Measurements from ENCODE around the gene FGF12. TPM values are rescaled to one million over a fixed set of nuclear protein-coding genes. Genes with fewer than 3 reads are reported as not detected.

Gene FGF12
- total RNA-seq, 2 donors from 2014 or later, result 1.5 TPM; not detected in 1

DNA sequence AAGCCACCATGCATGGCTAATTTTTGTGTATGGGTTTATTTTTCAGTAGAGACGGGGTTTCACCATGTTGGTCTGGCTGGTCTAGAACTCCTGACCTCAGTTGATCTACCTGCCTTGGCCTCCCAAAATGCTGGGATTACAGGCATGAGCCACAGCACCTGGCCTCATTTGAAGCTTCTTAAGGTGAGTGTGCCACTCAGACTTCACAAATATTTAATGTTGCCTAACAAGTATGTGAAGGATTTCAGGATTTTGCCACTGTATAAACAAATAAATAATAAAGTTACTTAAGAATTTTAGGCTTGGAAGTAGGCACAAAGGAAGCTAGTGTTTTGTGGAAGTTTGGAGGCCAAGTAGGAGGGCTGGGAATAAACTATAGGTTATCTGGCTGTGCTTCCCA, 73.5 kb downstream of the FGF12 start:
- ATAC-seq (ENCODE audit: insufficient number of reproducible peaks, low FRiP score, low read depth) (no peak), DNase-seq (ENCODE audit: low spot score) (no peak)
- no peaks in the 10 kb centered on the region for H3K9me3 ChIP-seq
- H3K36me3 ChIP-seq, result no peaks in the 10 kb centered on the region
- no peak overlapping the region for H3K4me3 ChIP-seq
- H3K27ac ChIP-seq, result no peak overlapping the region
- no peaks in the 10 kb centered on the region for H3K27me3 ChIP-seq (replicated peaks; ENCODE audit: insufficient read depth)
- H3K4me1 ChIP-seq (ENCODE audit: control insufficient read depth in 1 of 2, low read depth in 2 of 2), result no peaks in the 10 kb centered on the region
- TF ChIP-seq, protein P1, sequence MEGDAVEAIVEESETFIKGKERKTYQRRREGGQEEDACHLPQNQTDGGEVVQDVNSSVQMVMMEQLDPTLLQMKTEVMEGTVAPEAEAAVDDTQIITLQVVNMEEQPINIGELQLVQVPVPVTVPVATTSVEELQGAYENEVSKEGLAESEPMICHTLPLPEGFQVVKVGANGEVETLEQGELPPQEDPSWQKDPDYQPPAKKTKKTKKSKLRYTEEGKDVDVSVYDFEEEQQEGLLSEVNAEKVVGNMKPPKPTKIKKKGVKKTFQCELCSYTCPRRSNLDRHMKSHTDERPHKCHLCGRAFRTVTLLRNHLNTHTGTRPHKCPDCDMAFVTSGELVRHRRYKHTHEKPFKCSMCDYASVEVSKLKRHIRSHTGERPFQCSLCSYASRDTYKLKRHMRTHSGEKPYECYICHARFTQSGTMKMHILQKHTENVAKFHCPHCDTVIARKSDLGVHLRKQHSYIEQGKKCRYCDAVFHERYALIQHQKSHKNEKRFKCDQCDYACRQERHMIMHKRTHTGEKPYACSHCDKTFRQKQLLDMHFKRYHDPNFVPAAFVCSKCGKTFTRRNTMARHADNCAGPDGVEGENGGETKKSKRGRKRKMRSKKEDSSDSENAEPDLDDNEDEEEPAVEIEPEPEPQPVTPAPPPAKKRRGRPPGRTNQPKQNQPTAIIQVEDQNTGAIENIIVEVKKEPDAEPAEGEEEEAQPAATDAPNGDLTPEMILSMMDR (IDR thresholded peaks at IDR 0.05), result no peak

- H3K27ac ChIP-seq, result no peak overlapping the region
- no peaks in the 10 kb centered on the region for H3K27me3 ChIP-seq (replicated peaks; ENCODE audit: insufficient read depth)
- no peaks in the 10 kb centered on the region for H3K9me3 ChIP-seq
- TF ChIP-seq, protein P1 (IDR thresholded peaks at IDR 0.05), result no peak
- H3K4me1 ChIP-seq (ENCODE audit: control insufficient read depth in 1 of 2, low read depth in 2 of 2), result no peaks in the 10 kb centered on the region
- DNase-seq (ENCODE audit: low spot score), result no peak
- no peak for ATAC-seq (ENCODE audit: insufficient number of reproducible peaks, low FRiP score, low read depth)
- H3K4me3 ChIP-seq, result no peak overlapping the region
- no peaks in the 10 kb centered on the region for H3K36me3 ChIP-seq
These were observed 74.6 kb downstream of the FGF12 start for GRCh38 chr3:192652727-192653126.

- no peaks in the 10 kb centered on the region for H3K9me3 ChIP-seq
- TF ChIP-seq, protein P1 (IDR thresholded peaks at IDR 0.05), result no peak
- H3K36me3 ChIP-seq, result no peaks in the 10 kb centered on the region
- DNase-seq (ENCODE audit: low spot score) (no peak), ATAC-seq (ENCODE audit: insufficient number of reproducible peaks, low FRiP score, low read depth) (no peak)
- no peaks in the 10 kb centered on the region for H3K4me1 ChIP-seq (ENCODE audit: control insufficient read depth in 1 of 2, low read depth in 2 of 2)
- no peak overlapping the region for H3K27ac ChIP-seq
- no peaks in the 10 kb centered on the region for H3K27me3 ChIP-seq (replicated peaks; ENCODE audit: insufficient read depth)
- no peak overlapping the region for H3K4me3 ChIP-seq
These were observed 75.4 kb downstream of the FGF12 start for GRCh38 chr3:192651836-192652512.

DNA sequence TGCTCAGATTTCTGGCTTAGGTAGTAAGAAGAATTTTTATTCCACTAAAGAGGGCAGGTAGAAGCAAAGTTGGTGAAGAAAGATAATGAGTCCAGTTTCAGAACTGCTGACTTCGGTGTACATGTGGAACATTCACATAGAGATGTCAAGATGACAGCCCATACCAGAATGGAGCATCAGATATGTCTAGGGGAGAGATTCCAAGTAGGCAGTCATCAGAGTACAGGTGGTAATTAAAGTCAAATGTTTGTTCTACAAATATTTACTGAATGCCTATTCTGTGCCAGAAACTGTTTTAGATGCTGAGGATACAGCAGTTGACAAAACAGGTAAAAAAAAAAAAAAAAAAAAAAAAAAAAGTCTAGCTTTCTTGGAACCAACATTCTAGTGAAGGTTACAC, 81.9 kb downstream of the FGF12 start:
- Histone ChIP-seq H3K4me3 (no peak overlapping the region), H3K4me1 (ENCODE audit: control insufficient read depth in 1 of 2, low read depth in 2 of 2) (no peaks in the 10 kb centered on the region), H3K27ac (no peak overlapping the region), H3K27me3 (replicated peaks; ENCODE audit: insufficient read depth) (no peaks in the 10 kb centered on the region), H3K9me3 (no peaks in the 10 kb centered on the region), H3K36me3 (no peaks in the 10 kb centered on the region)
- ATAC-seq (ENCODE audit: insufficient number of reproducible peaks, low FRiP score, low read depth) (no peak), DNase-seq (ENCODE audit: low spot score) (no peak)
- TF ChIP-seq, protein P1 (IDR thresholded peaks at IDR 0.05), result no peak

- ATAC-seq (ENCODE audit: insufficient number of reproducible peaks, low FRiP score, low read depth), result no peak
- no peaks in the 10 kb centered on the region for H3K4me1 ChIP-seq (ENCODE audit: control insufficient read depth in 1 of 2, low read depth in 2 of 2)
These were observed 84.7 kb downstream of the FGF12 start for GRCh38 chr3:192642651-192643050.

More at GRCh38 chr3:192642651-192643050, 84.7 kb downstream of the FGF12 start:
- Histone ChIP-seq H3K27ac (no peak overlapping the region), H3K27me3 (replicated peaks; ENCODE audit: insufficient read depth) (no peaks in the 10 kb centered on the region), H3K9me3 (no peaks in the 10 kb centered on the region), H3K36me3 (no peaks in the 10 kb centered on the region), H3K4me3 (no peak overlapping the region)
- TF ChIP-seq, protein P1 (IDR thresholded peaks at IDR 0.05), result no peak
- no peak for DNase-seq (ENCODE audit: low spot score)

Measured in thoracic aorta (tissue), 2 donors.